Thyroid gland (tissue), 4 donors: ENCODE results near the gene DSCAM.

Source experiments
- POLR2A ChIP-seq, 2 donors: fragments of 450-650 bp; IDR thresholded peaks; one replicate each; pipeline ENCODE4 v1.6.1; 2017; ENCODE audit warnings: antibody characterized with exemption in 2 of 2, mild to moderate bottlenecking in 2 of 2, moderate library complexity in 1 of 2
- TF ChIP-seq, protein P1 (sequence below), 6 experiments: fragments of 200-600 bp in 3 of 6; fragments of 450-650 bp in 3 of 6; sonication (generic) in 3 of 6; IDR thresholded peaks; one replicate each; pipeline ENCODE4 v1.5.1; 2016 to 2019; ENCODE audit warnings: antibody characterized with exemption in 6 of 6, mild to moderate bottlenecking in 2 of 6, inconsistent platforms in 1 of 6, moderate library complexity in 1 of 6

DNA sequence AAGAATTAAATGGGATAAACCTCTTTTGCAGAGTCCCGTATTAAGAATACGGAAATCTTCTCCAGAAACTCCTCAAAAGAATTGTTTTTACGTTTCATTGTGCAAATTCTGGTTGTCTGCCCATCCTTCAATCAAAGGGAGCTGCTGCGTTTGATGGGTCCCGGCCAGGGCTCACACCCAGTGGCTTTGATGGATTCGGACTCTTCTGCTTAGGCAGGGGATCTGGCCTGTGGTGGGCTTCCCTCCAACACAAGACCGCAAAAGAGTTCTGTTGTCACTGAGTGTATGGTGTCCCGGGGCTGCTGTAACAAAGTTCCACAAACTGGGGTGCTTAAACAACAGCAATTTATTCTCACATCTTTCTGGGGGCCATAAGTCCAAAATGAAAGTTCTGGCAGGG, 577.7 kb downstream of the DSCAM start:
- TF ChIP-seq, protein P1, sequence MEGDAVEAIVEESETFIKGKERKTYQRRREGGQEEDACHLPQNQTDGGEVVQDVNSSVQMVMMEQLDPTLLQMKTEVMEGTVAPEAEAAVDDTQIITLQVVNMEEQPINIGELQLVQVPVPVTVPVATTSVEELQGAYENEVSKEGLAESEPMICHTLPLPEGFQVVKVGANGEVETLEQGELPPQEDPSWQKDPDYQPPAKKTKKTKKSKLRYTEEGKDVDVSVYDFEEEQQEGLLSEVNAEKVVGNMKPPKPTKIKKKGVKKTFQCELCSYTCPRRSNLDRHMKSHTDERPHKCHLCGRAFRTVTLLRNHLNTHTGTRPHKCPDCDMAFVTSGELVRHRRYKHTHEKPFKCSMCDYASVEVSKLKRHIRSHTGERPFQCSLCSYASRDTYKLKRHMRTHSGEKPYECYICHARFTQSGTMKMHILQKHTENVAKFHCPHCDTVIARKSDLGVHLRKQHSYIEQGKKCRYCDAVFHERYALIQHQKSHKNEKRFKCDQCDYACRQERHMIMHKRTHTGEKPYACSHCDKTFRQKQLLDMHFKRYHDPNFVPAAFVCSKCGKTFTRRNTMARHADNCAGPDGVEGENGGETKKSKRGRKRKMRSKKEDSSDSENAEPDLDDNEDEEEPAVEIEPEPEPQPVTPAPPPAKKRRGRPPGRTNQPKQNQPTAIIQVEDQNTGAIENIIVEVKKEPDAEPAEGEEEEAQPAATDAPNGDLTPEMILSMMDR (IDR thresholded peaks at IDR 0.05), result no peak
- no peak for TF ChIP-seq POLR2A (IDR thresholded peaks at IDR 0.05)
